Common myeloid progenitor, CD34-positive (primary cell): ENCODE results near the gene TRIM28.
"Not testable (repeated sequence)": the region's sequence is repeated elsewhere in the genome, so short reads cannot be mapped to it uniquely, and the experiment has no call there.

Experiments
- CTCF ChIA-PET: fragments of 350-600 bp; sonication (Branson Sonifier 250); formaldehyde crosslinking; loops from one replicate; lab custom pipeline; 2021; ENCODE audit warnings: antibody characterized with exemption; lab: Charles Lee
- POLR2A ChIA-PET: fragments of 350-600 bp; sonication (Branson Sonifier 250); formaldehyde crosslinking; loops from one replicate; lab custom pipeline; 2021; ENCODE audit warnings: antibody characterized with exemption; lab: Charles Lee
- DNase-seq, 3 donors: peaks; one replicate each; pipeline versions ENCODE4 v3.0.0 to v3.0.0-alpha.2; 2013
- H3K27ac ChIP-seq, 2 experiments: 1 replicate in 1 of 2; 2 replicates in 1 of 2; pipeline ENCODE4 v1.7.0; 2013; ENCODE audit warnings: inconsistent platforms in 2 of 2, low read length in 2 of 2, mild to moderate bottlenecking in 2 of 2, low read depth in 1 of 2, moderate library complexity in 1 of 2; ENCODE audit not compliant: severe bottlenecking in 2 of 2, insufficient read depth in 1 of 2, poor library complexity in 1 of 2
- H3K27me3 ChIP-seq, 5 experiments: replicated peaks in 2 of 5; 1 replicate in 3 of 5; 2 replicates in 2 of 5; pipeline versions ENCODE4 v1.6.1 to v1.7.0; 2013; ENCODE audit warnings: low read length in 4 of 5, mild to moderate bottlenecking in 2 of 5, moderate library complexity in 2 of 5, inconsistent platforms in 1 of 5; ENCODE audit not compliant: insufficient read depth in 5 of 5, control insufficient read depth in 4 of 5
- H3K36me3 ChIP-seq, 4 experiments: 1 replicate in 2 of 4; 2 replicates in 2 of 4; pipeline versions ENCODE4 v1.6.1 to v1.7.0; 2013; ENCODE audit warnings: low read length in 3 of 4, control low read depth in 1 of 4, mild to moderate bottlenecking in 1 of 4; ENCODE audit not compliant: control insufficient read depth in 4 of 4, insufficient read depth in 4 of 4
- H3K4me1 ChIP-seq, 4 experiments: 1 replicate in 3 of 4; 2 replicates in 1 of 4; pipeline versions ENCODE4 v1.6.1 to v1.7.1; 2013; ENCODE audit warnings: low read length in 3 of 4, mild to moderate bottlenecking in 3 of 4, control low read depth in 1 of 4, inconsistent platforms in 1 of 4, moderate library complexity in 1 of 4; ENCODE audit not compliant: control insufficient read depth in 4 of 4, insufficient read depth in 4 of 4; ENCODE audit errors: control extremely low read depth in 1 of 4
- H3K4me3 ChIP-seq, 7 experiments: 1 replicate in 4 of 7; 2 replicates in 3 of 7; pipeline versions ENCODE4 v1.5.1 to v1.7.0; 2013; ENCODE audit warnings: mild to moderate bottlenecking in 7 of 7, low read length in 6 of 7, moderate library complexity in 6 of 7, inconsistent platforms in 2 of 7, low read depth in 2 of 7, control low read depth in 1 of 7; ENCODE audit not compliant: insufficient read depth in 4 of 7, control insufficient read depth in 1 of 7; ENCODE audit errors: extremely low read depth in 1 of 7
- H3K9me3 ChIP-seq, 5 experiments: 1 replicate in 4 of 5; 2 replicates in 1 of 5; pipeline versions ENCODE4 v1.6.1 to v1.7.1; 2013; ENCODE audit warnings: low read length in 4 of 5, mild to moderate bottlenecking in 2 of 5, inconsistent platforms in 1 of 5, low read depth in 1 of 5, moderate library complexity in 1 of 5; ENCODE audit not compliant: control insufficient read depth in 4 of 5, insufficient read depth in 2 of 5; ENCODE audit errors: control extremely low read depth in 1 of 5
- WGBS: methylation state at CpG from one replicate; pipeline ENCODE4 v1.1.5; 2013; ENCODE audit not compliant: insufficient coverage; 5-methylcytosine and 5-hydroxymethylcytosine counted together

Gene TRIM28

GRCh38 chr19:58542641-58543372, 1.1 kb upstream of the TRIM28 start:
- WGBS, result 97% methylated on average over 17 of the region's 18 CpGs
- not testable (repeated sequence) for H3K27me3 ChIP-seq, H3K9me3 ChIP-seq, DNase-seq
- Histone ChIP-seq H3K27ac (peak overlapping the region in 1 of 2 experiments; percentile 88), H3K4me3 (peak overlapping the region in 1 of 7 experiments; percentile 84), H3K4me1 (peaks cover 13 to 38% (median 35%) of the 10 kb centered on the region in 4 experiments), H3K36me3 (peaks cover 3 to 26% (median 21%) of the 10 kb centered on the region in 4 experiments)
- ChIA-PET CTCF (interaction anchor here (1.6 to 4.0 kb wide), 3 partner anchors 11 to 23 kb away, joined by 5 to 14 read pairs (median 12); partner anchors contain the start of genes CHMP2A and ZBTB45), POLR2A (interaction anchor here (1.4 to 2.5 kb wide), 3 partner anchors 12 to 25 kb away, joined by 4 to 18 read pairs (median 16); partner anchors contain the start of genes CHMP2A and ZBTB45)

GRCh38 chr19:58544591-58545285, 874 bp downstream of the TRIM28 start:
- peaks cover 13 to 26% (median 24%) of the 10 kb centered on the region in 4 experiments for H3K4me1 ChIP-seq
- H3K9me3 ChIP-seq, result no peaks in the 10 kb centered on the region
- peak overlapping the region; percentile 66 to 91 for H3K27ac ChIP-seq
- peaks cover 16 to 45% (median 40%) of the 10 kb centered on the region in 4 experiments for H3K36me3 ChIP-seq
- ChIA-PET POLR2A (interaction anchor here (0.5 to 2.5 kb wide), 7 partner anchors 8 to 33 kb away, joined by 3 to 18 read pairs (median 4); partner anchors contain the start of genes CHMP2A and ZBTB45), CTCF (interaction anchor here (1.6 to 4.0 kb wide), 3 partner anchors 10 to 25 kb away, joined by 5 to 14 read pairs (median 12); partner anchors contain the start of genes CHMP2A and ZBTB45)
- peak overlapping the region; percentile 88 to 99 (median 92) for H3K4me3 ChIP-seq
- H3K27me3 ChIP-seq, result no peaks in the 10 kb centered on the region
- 0% methylated on average over 61 of the region's 92 CpGs for WGBS
- DNase-seq, result peak in 1 of 3 donors; percentile 80

DNA sequence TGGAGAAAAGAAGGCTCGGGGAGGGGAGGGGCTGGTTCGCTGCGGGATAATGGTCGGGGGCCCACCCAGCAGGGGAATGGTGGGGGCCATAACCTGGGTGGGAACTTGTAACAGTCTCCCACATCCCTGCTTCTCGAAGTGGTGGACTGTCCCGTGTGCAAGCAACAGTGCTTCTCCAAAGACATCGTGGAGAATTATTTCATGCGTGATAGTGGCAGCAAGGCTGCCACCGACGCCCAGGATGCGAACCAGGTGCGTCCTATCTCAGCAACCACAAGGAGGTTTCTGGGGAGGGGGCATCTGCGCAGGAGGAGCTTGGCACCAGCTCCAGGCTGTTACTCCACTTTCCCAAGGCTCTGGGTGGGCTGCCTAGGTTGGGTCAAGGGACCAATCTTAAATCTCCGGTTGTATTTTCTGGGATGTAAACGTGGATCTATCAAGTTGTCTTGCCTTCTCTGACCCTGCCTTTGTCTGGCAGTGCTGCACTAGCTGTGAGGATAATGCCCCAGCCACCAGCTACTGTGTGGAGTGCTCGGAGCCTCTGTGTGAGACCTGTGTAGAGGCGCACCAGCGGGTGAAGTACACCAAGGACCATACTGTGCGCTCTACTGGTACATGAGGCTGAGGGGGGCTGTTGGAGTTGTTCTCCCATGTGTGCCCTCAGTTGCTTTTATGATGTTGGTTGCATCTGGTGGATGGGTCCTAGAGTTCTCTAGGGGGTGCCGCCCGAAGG, 1.6 kb downstream of the TRIM28 start:
- ChIA-PET POLR2A (interaction anchor here (0.7 to 2.5 kb wide), 2 partner anchors 8 to 9 kb away, joined by 3 to 18 read pairs; partner anchors contain the start of gene CHMP2A), CTCF (interaction anchor here (3.1 to 4.0 kb wide), 2 partner anchors 9 to 26 kb away, joined by 14 to 19 read pairs; partner anchors contain the start of genes CHMP2A and ZBTB45)
- peak overlapping the region; percentile 66 to 91 for H3K27ac ChIP-seq
- DNase-seq, result no peak
- H3K4me1 ChIP-seq, result peaks cover 13 to 26% (median 24%) of the 10 kb centered on the region in 4 experiments
- no peaks in the 10 kb centered on the region for H3K27me3 ChIP-seq
- peaks cover 17 to 52% (median 47%) of the 10 kb centered on the region in 4 experiments for H3K36me3 ChIP-seq
- 10% methylated on average over 18 of the region's 21 CpGs for WGBS
- no peaks in the 10 kb centered on the region for H3K9me3 ChIP-seq
- H3K4me3 ChIP-seq, result peak overlapping the region; percentile 88 to 99 (median 92)

- Histone ChIP-seq H3K4me3 (peak overlapping the region; percentile 88 to 99 (median 92)), H3K4me1 (peaks cover 13 to 26% (median 24%) of the 10 kb centered on the region in 4 experiments), H3K27me3 (no peaks in the 10 kb centered on the region), H3K36me3 (peaks cover 17 to 59% (median 50%) of the 10 kb centered on the region in 4 experiments), H3K9me3 (no peaks in the 10 kb centered on the region), H3K27ac (peak overlapping the region; percentile 66 to 91)
- CTCF ChIA-PET, result interaction anchor here (3.1 to 4.0 kb wide), 2 partner anchors 8 to 26 kb away, joined by 14 to 19 read pairs; partner anchors contain the start of genes CHMP2A and ZBTB45
- no peak for DNase-seq
- POLR2A ChIA-PET, result no interaction called here
- 22% methylated on average over 1 of the region's 1 CpG for WGBS
Observed at GRCh38 chr19:58546019-58546530, 2.2 kb downstream of the TRIM28 start.

- ChIA-PET POLR2A (no interaction called here), CTCF (interaction anchor here (0.9 to 3.1 kb wide), 4 partner anchors 14 to 33 kb away, joined by 3 to 19 read pairs (median 4); partner anchors contain the start of gene ZBTB45)
- no peaks in the 10 kb centered on the region for H3K9me3 ChIP-seq
- H3K4me1 ChIP-seq, result peaks cover 13 to 26% (median 24%) of the 10 kb centered on the region in 4 experiments
- H3K36me3 ChIP-seq, result peaks cover 17 to 74% (median 65%) of the 10 kb centered on the region in 4 experiments
- no peaks in the 10 kb centered on the region for H3K27me3 ChIP-seq
- no peak for DNase-seq
- H3K27ac ChIP-seq, result no peak overlapping the region
- 97% methylated on average over 17 of the region's 18 CpGs for WGBS
- no peak overlapping the region for H3K4me3 ChIP-seq
Observed at GRCh38 chr19:58547323-58548312, 3.8 kb downstream of the TRIM28 start.
